GM12874 (cell line): ENCODE data around the gene ELOB.

ENCODE experiments used
- CTCF ChIP-seq: IDR thresholded peaks from 2 replicates; pipeline ENCODE4 v1.5.1; 2011; ENCODE audit warnings: low read depth, mild to moderate bottlenecking, control low read depth, low read length, moderate library complexity; ENCODE audit not compliant: insufficient read depth

Gene ELOB

DNA sequence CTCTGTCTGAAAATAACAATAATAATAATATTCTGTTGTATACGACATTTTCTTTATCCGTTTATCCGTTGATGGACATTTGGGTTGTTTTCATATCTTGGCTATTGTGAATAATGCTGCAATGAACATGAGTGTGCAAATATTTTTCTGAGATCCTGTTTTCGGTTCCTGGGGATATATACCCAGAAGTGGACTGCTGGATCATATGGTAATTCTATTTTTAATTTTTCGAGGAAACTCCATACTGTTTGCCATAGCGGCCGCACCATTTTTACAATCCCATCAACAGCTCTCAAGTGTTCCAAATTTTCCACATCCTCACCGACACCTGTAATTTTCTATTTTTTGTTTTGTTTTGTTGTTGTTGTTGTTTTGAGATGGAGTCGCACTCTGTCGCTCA is 15.9 kb upstream of the ELOB start:
- TF ChIP-seq CTCF: no peak

- TF ChIP-seq CTCF: no peak
Observed at GRCh38 chr16:2791174-2791573, 14.1 kb upstream of the ELOB start.

- no peak for TF ChIP-seq CTCF
Observed at GRCh38 chr16:2790631-2791030, 13.6 kb upstream of the ELOB start.

DNA sequence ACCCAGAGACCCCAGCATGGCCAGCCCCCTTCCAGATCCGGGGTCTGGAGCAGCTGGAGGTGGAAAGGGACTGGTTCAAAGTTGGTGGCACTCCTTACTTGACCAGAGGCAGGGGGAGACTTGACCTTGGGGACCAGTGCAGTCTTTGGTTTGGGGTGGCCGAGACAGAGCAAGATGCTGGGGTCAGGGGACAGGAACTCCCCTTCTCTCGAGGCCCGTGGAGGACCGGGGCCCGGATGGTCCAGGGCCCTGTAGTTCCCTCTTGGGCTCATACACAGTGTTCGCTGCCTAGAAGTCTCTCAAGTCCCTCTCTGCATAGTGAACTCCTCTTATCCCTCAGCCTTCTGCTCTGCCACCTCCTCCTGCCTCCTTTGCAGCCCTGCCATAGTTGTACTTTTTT is 10.9 kb upstream of the ELOB start:
- TF ChIP-seq CTCF: no peak

DNA sequence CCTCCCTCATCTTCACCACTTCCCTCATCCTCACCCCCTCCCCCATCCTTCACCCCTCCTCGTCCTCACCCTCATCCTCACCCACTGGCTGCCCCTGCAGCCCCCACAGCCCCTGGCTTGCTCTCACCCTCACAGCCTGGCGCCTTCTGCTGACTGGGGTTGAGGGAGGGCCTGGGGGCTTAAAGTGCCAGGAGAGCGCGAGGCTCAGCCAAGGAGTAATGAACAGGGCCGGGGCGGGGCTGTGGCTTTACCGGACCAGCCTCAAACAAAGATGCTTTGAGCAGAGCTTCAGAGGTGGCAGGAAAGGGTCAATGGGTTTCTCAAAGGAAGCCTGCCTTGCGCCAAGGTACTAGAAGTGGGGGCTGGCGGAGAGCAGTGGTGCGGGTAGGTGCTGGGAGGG is 10.3 kb upstream of the ELOB start, which contains the start of gene PRSS33:
PRSS33 (minus strand) TSS at position 155 of the 400 bp plus-strand sequence. CDS start 1,013 bp downstream, outside the sequence.
- no peak for TF ChIP-seq CTCF

DNA sequence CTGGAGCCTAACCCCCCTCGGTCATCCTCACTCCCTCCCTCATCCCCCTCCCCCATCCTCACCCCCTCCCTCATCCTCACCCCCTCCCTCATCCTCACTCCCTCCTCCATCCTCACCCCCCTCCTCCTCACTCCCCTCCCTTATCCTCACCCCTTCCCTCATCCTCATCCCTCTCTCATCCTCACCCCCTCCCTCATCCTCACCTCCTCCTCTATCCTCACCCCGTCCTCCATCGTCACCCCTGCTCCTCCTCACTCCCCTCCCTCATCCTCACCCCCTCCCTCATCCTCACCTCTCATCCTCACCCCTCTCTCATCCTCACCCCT is 9.7 kb upstream of the ELOB start:
- no peak for TF ChIP-seq CTCF

DNA sequence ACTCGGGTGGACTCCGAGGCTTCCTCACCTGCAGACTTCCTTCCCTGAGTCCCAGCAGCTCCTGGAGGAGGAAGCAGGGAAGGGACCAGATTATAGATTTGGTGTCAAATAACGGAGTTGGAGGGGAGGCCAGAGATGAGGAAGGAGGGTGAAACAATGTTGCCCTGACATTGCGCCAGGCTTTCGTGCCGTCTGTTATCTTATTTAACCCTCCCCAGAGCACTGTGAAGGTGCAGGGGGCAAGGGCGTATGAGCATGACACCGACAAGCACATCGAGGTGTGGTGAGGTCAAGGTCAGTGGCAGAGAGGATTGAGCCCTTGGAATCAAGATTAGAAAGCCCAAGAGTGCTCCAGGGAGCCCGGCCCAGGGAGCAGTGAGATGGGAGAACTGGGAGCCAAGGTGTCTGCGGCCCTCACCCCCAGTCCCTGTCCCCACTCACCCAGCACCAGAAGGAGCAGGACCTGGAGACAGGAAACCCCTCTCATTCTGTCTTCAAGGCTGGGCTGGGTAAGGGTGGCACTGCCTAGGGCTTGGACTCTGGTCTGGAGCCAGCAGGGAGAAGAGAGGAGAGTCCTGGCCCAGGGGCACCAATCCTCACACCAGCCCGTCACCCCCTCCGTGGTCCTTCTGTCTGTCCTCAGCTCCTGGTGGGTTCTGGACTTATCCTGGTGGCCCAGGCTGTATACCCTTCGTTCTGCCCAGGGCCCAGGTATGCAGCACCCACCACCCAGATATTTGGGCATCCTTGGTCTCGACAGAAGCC is 9.2 kb upstream of the ELOB start:
- TF ChIP-seq CTCF: no peak
